8988T (cell line): ENCODE data around the gene FAM83F.
"Not testable (repeated sequence)": the region's sequence is repeated elsewhere in the genome, so short reads cannot be mapped to it uniquely, and the experiment has no call there.

Experiments used
- DNase-seq: peaks from one replicate; pipeline ENCODE4 v3.0.0; 2011

FAM83F gene

GRCh38 chr22:39966470-39966869 lies 28.3 kb upstream of the FAM83F start:
- DNase-seq: no peak

GRCh38 chr22:39967103-39967829 lies 27.5 kb upstream of the FAM83F start:
- DNase-seq: no peak

- no peak for DNase-seq
Observed at GRCh38 chr22:39967996-39968972, 26.5 kb upstream of the FAM83F start.

GRCh38 chr22:39970742-39971141 lies 24.0 kb upstream of the FAM83F start:
- no peak for DNase-seq

- no peak for DNase-seq
Observed at GRCh38 chr22:39972641-39973040, 22.1 kb upstream of the FAM83F start.

GRCh38 chr22:39973656-39974055 lies 21.1 kb upstream of the FAM83F start:
- DNase-seq: no peak

- DNase-seq: no peak
Observed at GRCh38 chr22:39974065-39974464, 20.7 kb upstream of the FAM83F start.

GRCh38 chr22:39979048-39979447 lies 15.7 kb upstream of the FAM83F start:
- no peak for DNase-seq

- DNase-seq: no peak
Observed at GRCh38 chr22:39979458-39979857, 15.3 kb upstream of the FAM83F start.

GRCh38 chr22:39980596-39980995 lies 14.2 kb upstream of the FAM83F start:
- DNase-seq: no peak

GRCh38 chr22:39983346-39983745 lies 11.4 kb upstream of the FAM83F start:
- no peak for DNase-seq

- DNase-seq: no peak
Observed at GRCh38 chr22:39984006-39984405, 10.7 kb upstream of the FAM83F start.

GRCh38 chr22:39984746-39985145 lies 10.0 kb upstream of the FAM83F start:
- no peak for DNase-seq

GRCh38 chr22:39985383-39986035 lies 9.2 kb upstream of the FAM83F start:
- DNase-seq: no peak

- DNase-seq: no peak
Observed at GRCh38 chr22:39988386-39989114, 6.2 kb upstream of the FAM83F start.

- no peak for DNase-seq
Observed at GRCh38 chr22:39989633-39990032, 5.1 kb upstream of the FAM83F start.

- DNase-seq: no peak
Observed at GRCh38 chr22:39990686-39991085, 4.1 kb upstream of the FAM83F start.

- no peak for DNase-seq
Observed at GRCh38 chr22:39991159-39991860, 3.4 kb upstream of the FAM83F start.

GRCh38 chr22:39992088-39992826 lies 2.5 kb upstream of the FAM83F start:
- no peak for DNase-seq

GRCh38 chr22:39992894-39993293 lies 1.9 kb upstream of the FAM83F start:
- not testable (repeated sequence) for DNase-seq

- no peak for DNase-seq
Observed at GRCh38 chr22:39994041-39994565, 651 bp upstream of the FAM83F start.
